Left hindlimb (tissue), 1 donor: ENCODE data around the gene CDKAL1.
"Not testable (repeated sequence)": the region's sequence is repeated elsewhere in the genome, so short reads cannot be mapped to it uniquely, and the experiment has no call there.

ENCODE experiments used
- DNase-seq: peaks from one replicate; pipeline ENCODE4 v3.0.0-alpha.2; 2018

CDKAL1 gene

DNA sequence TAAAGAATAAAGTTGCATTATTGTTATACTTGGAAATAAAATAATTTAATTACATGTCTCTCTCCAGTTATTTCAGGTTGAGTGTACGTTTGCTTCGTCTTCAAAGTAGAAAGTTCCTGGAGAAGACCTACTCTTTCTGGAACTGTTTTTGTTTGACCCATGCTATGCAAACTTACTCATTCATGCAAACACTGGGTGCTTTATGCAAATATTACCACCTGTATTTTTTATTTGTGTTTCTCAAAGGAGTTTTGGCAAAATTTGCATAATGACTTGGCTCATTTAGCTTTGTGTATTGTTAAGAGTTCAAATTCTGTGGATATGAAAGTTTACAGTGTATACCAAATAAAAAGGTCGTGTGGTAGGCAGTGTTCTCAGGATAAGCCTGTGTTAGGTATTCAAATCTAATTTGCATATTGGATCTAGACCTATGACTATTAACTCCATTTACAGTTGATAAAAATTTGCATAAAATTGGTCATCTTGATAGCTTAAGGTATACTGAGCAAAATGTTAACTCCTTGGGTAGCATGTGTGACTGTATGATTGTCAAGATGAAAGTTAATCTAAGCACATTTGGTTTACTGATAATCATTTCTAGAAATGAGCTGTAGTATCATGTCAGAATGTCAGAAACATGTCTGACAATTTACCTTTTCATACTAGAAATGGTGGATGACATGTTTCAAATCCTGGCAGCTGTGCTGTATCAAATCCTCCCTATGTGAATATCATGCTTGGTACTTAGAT, 65.2 kb downstream of the CDKAL1 start:
- DNase-seq: no peak

DNA sequence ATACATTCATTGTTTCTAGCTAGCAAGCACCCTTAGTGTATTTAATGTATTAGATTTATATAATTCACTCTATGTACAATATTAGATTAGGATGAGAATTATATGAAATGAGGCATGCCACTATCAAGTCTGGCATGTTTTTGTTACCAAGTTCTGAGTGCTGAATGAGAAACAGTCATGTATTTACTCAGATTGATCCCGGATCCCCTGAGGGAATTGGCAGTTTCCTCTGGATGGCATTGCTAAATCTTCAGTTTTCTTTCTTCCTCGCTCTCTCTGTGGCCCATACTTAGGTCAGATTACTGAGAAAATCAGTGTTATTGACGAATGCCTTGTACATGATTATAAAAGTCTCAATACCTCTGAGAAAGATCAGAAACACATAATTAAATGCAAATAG, 66.6 kb downstream of the CDKAL1 start:
- no peak for DNase-seq

DNA sequence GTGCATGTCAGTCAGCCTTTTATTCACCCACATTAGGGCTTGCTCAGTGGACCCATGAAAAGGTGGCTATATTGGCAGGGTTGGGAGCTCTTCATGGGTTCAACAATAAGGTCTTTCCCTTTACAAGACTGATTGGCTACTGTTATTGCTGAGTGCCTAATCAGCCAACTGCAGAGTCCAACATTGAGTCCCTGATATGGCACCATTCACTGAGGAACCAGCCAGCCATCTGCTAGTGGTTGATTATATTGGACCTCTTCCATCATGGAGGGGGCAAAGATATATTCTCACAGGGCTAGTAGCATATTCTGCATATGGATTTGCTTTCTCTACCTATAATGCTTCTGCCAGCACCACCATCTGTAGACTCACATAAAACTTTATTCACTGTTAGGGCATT, 69.9 kb downstream of the CDKAL1 start:
- DNase-seq: no peak

DNA sequence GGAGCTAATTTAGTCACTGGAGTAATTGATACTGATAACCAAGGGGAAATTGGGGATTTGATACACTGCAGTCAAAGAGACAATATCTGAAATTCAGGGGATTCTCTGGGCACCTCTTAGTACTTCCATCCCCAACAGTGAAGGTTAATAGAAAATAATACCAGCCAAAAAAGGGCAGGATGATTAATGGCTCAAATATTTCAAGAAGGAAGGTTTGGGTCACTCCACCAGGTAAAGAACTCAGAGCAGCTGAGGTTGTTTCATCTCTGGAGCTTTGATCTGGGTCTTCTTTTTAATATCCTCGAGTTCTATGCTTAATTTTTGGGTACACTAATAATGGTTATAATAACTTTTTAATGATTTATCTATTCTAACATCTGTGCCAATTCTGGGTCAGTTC, 70.8 kb downstream of the CDKAL1 start:
- DNase-seq: no peak

DNA sequence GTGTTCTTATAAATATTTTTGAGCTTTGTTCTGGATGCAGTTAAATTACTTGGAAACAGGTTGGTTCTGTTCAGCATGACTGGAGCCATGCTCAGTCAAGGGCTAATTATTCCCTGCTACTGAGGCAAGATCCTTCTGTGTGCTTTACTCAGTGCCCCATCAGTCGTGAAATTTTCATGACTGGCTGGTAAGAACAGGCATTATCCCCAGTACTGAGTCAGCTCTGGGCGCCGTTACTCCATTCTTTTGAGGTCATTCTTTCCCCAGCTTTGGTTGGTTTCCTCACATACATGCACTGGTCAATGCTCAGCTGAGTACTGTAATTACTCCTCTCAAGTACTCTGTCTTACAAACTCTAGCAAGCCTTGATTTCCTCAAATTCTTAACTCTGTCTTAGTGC, 71.3 kb downstream of the CDKAL1 start:
- no peak for DNase-seq

DNA sequence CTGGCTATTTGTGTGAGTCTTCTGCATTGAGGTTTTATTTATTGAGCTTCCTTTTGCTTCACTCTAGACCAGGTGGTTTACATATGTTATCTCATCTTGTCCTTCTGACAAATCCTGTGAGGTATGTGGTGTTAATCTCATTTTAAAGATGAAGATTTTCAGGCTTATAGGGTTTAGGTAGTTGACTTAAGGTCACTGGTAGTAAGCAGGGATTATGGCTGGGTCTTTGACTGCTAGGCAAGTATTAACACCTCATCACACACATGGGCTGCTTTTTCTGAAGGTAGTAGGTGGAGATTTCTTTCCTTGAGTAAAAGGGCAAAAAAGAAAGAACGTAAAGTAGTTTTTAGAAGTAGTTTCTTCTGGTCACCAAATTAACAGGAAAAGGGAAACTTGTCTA, 72.6 kb downstream of the CDKAL1 start:
- DNase-seq: no peak

DNA sequence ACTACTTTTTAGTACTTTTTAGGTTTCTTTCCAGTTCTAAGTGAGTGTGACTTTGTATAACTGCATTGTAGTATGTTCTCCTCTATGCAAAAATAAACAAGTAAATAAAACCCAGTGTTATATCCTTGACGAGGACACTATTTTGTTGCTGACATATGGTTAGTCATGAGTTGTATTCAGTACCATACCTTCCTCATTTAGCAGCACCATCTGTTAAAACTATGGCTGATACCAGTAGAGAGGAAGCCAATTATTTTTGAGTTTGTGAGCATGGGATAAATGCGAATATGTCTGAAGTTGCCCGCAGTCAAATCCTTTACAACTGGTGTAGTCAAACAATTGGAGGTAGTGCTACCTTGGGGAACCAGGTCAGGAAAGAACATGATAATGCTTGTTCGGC, 74.1 kb downstream of the CDKAL1 start:
- DNase-seq: no peak

DNA sequence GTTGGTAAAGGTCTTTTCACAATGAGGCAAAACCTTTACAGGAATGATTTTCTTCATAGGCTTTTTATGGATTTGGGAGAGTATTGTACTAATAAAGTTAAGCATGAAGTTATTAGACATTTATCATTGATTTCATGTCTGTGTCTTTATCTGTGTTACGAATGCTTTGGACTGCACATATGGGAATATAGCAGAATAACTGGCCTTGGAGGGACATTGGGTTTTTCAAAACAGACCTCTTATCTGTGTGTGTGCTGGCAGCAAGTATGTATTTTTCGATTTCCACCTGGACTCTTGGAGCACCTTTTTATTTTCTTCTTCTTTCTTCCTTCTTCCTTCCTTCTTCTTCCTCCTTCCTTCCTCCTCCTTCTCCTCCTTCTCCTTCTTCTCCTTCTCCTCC, 74.6 kb downstream of the CDKAL1 start:
- DNase-seq: no peak

DNA sequence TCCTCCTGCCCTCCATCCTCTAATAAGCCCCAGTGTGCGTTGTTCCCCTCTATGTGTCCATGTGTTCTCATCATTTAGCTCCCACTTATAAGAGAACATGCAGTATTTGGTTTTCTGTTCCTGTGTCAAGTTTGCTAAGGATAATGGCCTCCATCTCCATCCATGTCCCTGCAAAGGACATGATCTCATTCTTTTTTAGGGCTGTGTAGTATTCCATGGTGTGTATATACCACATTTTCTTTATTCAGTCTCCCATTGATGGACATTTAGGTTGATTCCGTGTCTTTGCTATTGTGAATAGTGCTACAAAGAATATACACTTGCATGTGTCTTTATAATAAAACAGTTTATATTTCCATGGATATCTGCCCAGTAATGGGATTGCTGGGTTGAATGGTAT, 75.7 kb downstream of the CDKAL1 start:
- not testable (repeated sequence) for DNase-seq

DNA sequence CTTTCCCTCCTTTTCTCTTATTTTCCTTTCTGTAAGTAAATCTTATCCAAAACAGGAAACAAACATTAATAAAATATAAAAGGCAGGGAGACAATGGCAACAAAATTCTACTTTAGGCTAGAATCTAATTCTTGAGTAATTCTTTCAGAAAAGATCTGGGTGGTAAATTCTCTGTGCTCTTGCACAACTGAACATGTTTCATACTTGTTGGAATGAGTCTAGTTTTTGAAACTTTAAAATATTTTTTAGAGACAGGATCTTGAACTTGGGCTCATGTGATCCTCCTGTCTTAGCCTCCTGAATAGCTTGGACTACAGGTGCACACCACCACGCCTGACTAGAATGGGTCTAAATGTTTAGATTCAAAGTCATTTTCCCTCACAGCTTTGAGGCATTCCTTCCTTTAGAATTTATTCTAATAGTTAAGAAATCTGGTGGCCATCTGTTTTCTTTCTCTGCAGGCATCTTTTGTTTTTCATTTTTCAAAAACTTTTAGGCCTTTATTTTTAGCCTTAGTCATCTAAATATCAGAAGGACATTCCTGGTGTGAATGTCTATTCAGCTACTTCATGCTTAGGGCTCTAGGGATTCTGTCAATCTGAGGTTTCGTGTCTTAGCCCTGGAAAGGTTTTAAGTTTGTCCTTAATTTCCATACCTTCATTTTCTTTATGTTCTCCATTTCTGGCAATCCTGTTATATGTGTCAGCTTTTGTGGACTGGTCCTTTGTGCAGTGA, 76.5 kb downstream of the CDKAL1 start:
- no peak for DNase-seq

DNA sequence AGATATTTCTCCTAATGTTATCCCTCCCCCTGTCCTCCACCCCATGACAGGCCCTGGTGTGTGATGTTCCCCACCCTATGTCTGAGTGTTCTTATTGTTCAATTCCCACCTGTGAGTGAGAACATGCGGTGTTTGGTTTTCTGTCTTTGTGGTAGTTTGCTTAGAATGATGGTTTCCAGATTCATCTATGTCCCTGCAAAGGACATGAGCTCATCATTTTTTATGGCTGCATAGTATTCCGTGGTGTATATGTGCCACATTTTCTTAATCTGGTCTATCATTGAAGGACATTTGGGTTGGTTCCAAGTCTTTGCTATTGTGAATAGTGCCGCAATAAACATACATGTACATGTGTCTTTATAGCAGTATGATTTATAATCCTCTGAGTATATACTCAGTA, 83.3 kb downstream of the CDKAL1 start:
- not testable (repeated sequence) for DNase-seq

DNA sequence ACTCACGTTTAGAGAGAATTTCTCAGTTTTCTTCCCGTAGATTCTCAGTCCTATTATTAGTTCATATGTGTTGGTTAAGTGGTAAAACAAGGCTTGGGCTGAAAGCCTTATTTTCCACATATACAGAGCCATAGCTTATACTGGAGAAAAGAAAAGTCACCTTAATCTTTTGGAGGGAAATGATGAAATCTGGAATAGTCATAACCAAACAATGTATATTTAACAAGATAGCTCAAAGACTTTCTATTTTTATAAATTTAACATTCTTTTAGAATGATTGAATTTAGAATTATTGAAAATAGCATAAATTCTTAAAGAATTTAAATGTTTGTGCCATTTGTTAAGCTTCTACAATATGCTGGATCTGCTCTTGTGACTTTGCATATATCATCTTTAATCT, 85.8 kb downstream of the CDKAL1 start:
- no peak for DNase-seq

DNA sequence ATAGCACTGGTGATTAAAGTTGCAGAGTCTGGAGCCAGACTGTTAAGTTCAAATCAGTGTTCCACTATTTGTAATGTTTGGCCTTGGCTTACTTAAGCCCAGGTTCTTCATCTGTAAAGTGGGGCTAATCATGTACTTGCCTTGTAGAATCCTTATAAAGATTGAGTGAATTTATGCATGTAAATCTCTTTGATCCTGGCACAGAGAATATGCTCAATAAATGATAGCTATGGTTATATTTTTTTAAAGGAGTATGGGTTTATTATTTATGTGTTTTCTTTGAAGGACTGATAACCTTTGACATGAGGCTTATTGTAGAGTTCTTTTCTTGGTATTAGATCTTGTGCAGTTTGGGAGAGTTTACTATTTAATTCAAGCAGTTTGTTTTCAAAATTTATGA, 89.5 kb downstream of the CDKAL1 start:
- no peak for DNase-seq

DNA sequence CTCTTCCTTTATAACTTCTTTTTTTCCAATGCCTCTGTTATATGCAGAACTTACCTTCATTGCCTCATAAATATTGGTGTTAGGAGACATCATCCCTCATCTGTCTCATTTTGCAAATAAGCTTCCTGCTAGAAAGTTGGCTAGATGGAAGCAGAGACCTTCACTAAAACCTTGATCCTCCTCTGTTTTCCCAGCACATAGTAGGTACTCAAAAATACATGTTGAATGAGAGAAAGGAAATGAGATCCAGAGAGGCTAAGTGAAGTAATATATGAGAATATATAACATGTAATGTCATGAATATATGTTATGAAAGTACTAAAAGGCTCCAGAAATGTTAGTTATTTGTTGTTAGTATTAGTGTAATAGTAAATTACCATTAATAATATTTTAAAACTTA, 91.9 kb downstream of the CDKAL1 start:
- no peak for DNase-seq

DNA sequence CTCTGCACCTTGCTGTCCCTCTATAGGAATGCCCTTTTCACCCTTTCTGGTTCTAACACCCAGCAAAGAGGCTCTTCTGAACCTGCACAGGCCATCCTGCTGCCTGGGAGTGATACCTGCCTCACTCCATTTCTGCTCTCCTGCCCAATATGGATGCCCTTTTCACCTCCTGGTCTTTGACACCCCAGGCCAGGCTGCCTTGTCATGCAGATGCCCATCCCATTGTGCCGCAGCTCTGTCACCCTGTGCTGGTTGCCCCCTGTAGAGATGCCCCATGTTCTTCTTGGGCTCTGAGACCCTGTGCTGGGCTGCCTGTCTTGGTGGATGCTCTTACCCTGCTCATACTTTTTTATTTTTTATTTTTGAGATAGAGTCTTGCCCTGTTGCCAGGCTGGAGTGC, 95.3 kb downstream of the CDKAL1 start:
- DNase-seq: no peak

DNA sequence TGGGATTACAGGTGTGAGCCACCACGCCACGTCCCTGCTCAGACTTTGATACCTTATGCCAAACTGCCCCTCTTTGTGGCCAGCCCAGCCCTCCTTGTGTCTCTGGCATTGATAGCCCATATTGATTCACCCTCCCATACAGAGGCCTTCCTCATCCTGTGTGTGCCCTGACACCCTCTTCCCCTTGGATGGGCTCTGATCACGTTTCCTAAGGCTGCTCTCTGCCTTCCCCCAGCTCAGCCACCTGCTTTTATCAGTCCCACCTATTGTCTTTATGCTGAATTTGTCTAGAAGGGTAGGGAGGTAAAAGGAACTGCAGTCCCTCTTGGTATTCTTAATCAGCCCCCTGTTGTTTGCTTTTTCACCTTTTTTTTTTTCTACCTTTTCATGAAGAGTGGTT, 95.9 kb downstream of the CDKAL1 start:
- DNase-seq: no peak

DNA sequence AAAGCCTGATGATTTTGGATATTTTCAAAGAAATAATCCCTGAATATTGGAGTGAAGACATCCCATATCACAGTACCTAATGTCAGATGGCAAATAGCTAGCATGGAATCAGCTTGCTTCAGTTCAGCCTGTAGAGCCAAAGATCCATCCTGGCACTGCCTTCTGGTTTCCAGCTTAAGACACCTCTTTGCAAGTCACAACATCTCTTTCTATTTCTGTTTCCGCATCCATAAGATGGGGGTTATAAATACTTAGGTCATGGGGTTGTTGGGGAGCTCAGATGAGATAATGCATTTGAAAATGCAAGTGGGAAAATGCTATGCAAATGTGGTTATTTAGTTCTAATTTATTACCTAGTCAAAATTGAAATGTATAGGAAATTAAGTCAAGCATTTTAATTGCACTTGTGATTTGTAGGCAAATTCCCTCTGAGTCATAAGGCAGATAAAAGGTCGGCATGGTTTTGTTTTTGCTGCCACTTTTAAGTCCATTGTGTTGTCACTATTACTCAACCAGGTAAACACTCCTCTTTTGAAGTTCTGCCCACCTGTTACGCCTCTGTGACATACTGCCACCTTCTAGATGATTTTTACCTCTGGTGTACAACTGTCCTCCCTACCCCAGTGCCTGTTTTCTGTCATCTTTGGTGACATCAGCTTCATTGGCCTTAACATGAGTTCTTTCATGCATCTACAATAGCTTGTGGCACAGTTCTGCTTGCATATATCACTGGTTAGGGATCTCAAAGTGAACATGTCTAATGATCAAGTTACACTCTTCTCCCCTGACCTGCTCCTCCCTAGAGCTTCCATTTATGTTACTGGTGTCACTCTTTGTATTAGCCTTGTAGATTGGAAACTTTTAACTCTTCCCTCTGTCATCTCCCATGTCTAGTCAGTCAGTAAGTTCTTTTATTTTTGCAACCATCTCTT, 96.6 kb downstream of the CDKAL1 start:
- no peak for DNase-seq

DNA sequence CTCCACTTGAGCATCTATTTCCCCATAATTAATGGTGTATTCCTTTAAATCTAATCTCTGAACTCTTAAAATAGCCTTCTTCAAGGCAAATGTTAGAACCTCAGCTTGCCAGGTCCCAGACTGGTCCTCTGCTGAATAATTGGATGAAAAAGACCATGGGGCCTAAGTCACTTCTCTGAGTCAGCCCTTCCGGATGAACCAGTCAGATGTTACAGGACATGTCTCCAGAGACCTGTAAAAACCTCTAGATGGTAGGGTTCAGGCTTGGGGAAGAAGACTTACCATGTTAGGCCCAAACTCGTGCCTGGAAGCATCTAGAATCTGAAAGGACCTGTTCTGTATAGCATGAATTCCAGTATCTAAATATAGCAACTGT, 97.3 kb downstream of the CDKAL1 start:
- DNase-seq: no peak

DNA sequence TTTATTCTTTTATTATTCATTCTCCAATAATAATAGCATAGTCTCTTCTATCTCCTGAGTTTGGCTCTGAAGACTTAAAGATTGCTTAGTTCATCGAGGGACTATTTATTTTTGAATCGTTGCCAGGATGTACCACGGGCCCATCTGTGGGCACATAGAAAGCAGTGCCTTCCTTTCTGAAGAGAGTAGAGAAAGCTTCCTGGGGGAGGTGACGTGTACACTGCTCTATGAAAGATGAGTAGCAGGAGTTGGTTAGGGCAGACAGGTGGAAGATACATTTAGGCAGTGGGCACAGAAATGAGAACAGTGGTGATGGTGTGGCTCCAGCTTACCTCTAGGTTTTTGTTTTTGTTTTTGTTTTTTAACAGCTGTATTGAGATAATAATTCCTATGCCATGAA, 98.4 kb downstream of the CDKAL1 start:
- no peak for DNase-seq

DNA sequence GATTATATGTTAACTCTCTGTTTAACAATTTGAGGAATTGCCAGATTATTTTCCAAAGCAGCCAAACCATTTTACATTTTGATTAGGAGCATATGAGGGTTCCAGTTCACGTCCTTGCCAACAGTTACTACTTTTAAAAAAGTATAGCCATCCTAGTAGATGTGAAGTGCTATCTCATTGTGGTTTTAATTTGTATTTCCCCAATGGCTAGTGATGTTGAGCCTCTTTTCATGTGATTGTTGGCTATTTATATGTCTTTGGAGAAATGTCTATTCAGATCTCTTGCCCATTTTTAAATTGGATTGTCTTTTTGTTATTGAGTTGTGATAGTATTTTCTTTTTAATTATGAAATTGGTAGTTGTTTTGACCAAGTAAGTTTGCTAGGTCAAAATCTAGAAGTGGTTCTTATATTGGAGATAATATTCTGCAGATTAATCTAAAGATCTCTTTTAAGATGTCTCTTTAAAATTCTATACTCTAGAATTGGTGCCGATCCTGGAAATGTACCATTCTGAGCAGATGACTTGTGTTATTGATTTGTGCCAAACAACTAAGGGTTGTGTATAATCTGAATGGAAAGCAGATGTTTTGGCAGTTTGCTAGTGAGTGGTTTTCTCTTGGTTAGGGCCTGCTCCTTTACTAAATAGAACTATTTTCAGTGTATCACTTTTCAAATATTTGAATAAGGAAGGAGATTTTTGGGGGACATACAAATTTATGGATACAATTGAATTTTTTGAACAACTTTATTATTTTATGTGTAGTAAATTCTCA, 99.5 kb downstream of the CDKAL1 start:
- no peak for DNase-seq

DNA sequence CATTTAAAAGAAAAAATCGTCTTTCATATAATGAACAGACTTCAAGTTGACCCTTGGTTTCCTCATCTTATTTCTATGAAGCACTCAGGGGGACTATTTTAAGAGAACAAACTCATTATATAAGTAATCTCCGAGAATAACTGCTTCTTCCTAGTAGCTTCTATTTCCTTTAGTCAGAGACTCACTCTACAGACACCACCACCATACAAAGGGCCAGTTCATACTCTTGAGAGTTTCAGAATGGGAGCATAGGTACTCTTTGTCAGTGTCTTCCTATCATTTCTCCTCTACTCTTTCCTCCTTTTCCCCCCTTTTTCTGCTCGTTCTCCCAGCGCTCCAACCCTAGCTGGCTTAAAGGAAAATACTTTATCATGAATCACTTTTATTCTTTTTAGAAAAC, 104.9 kb downstream of the CDKAL1 start:
- DNase-seq: no peak

DNA sequence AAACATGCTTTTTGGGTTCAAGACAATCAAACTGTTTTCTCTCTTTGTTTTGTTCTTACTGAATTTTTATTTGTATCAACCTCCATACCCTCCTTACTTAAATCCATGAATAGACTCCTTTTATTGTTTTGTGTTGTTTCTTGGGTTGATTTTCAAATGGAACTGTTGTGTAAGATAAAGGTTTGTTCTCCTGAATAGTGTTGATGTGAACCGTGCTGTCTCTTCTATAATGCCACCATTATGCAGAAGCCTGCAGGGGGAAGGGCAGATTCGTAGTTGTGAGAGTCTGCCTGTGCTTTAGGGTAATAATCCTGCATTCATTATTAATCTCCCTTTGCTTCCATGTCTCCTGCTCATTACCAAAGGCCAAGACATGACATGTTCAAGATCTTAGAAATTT, 105.9 kb downstream of the CDKAL1 start:
- no peak for DNase-seq

DNA sequence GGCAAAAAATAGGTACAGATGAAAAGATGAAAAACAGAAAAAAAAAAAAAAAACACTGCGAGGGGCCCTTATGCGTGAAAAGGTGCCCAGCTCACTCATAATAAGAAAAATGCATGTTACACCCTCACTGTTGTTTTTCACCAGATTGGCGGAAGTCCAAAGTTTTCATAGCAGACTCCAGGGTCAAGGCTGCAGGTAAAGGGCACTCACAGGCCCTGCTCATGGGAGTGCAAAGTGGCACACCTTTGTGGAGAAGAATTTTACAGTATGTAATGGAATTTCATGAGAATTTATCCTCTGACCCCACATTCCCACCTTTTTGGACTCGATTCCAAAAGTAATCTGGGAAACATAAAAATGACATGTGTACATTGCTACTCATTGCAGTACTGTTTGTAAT, 108.2 kb downstream of the CDKAL1 start:
- DNase-seq: no peak
